Neural progenitor cell (in vitro differentiated cells): ENCODE results near the gene LRP5.

ENCODE experiments used
- CTCF ChIP-seq: fragments of 200-600 bp; sonication (generic); IDR thresholded peaks from 2 replicates; pipeline ENCODE4 v1.5.1; 2017; ENCODE audit warnings: antibody characterized with exemption, mild to moderate bottlenecking
- EZH2 ChIP-seq: fragments of 200-600 bp; sonication (generic); IDR thresholded peaks from 2 replicates; pipeline ENCODE4 v1.6.1; 2017; ENCODE audit warnings: antibody characterized with exemption, mild to moderate bottlenecking, moderate library complexity
- EZH2phosphoT487 ChIP-seq: fragments of 200-600 bp; sonication (generic); IDR thresholded peaks from 2 replicates; pipeline ENCODE4 v1.6.1; 2017; ENCODE audit warnings: antibody characterized with exemption

- TF ChIP-seq CTCF, result no peak
- TF ChIP-seq EZH2, result no peak
- no peak for TF ChIP-seq EZH2phosphoT487
Measured at GRCh38 chr11:68357568-68357967, 45.2 kb downstream of the LRP5 start.
